ENCODE results near the gene PDCD7.
A peak's percentile ranks its signal among the peaks of the same experiment; 100 is the strongest.
"Not testable (repeated sequence)": the region's sequence is repeated elsewhere in the genome, so short reads cannot be mapped to it uniquely, and the experiment has no call there.

Gene PDCD7

DNA sequence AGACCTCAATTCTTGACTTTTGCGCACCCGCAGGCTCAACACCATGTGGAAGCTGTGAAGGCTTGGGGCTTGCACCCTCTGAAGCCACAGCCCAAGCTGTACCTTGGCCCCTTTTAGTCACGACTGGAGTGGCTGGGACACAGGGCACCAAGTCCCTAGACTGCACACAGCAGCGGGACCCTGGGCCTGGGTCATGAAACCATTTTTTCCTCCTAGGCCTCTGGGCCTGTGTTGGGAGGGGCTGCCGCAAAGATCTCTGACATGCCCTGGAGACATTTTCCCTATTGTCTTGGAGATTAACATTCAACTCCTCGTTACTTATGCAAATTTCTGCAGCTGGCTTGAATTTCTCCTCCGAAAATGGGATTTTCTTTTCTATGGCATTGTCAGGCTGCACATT, 3.5 kb upstream of the PDCD7 start:
- H3K14ac ChIP-seq (ENCODE audit: low read length in 2 of 2); H2BK12ac ChIP-seq (ENCODE audit: low read length in 2 of 2); H3K27ac ChIP-seq (ENCODE audit: low read length, poor library complexity, severe bottlenecking); H3K4me3 ChIP-seq (ENCODE audit: insufficient read depth in 1 of 2, low read depth in 1 of 2, low read length in 2 of 2); H3K27me3 ChIP-seq (ENCODE audit: control insufficient read depth in 1 of 2, insufficient read depth in 1 of 2, low read length in 2 of 2); H3K79me1 ChIP-seq (replicated peaks; ENCODE audit: low read length, poor library complexity, severe bottlenecking); H3K4me1 ChIP-seq (ENCODE audit: control insufficient read depth, insufficient read depth, low read depth, low read length); H2BK5ac ChIP-seq (ENCODE audit: low read depth, low read length, poor library complexity, severe bottlenecking); H3K23ac ChIP-seq (ENCODE audit: low read length in 2 of 2); H4K8ac ChIP-seq (ENCODE audit: low read length); H3K4ac ChIP-seq (ENCODE audit: low read depth in 1 of 2, low read length in 2 of 2); H4K91ac ChIP-seq (ENCODE audit: low read length); H3K4me2 ChIP-seq (ENCODE audit: low read length, poor library complexity, severe bottlenecking); H3K36me3 ChIP-seq (ENCODE audit: control insufficient read depth in 1 of 2, insufficient read depth in 2 of 2, low read depth in 1 of 2, low read length in 2 of 2); H2BK15ac ChIP-seq (ENCODE audit: low read depth, poor library complexity, severe bottlenecking); H3K9ac ChIP-seq (ENCODE audit: low read length); H3K9me3 ChIP-seq (ENCODE audit: control insufficient read depth, low read length); H3K18ac ChIP-seq (ENCODE audit: low read depth in 1 of 2, low read length in 2 of 2); H2AFZ ChIP-seq (ENCODE audit: low read depth, low read length); H2AK5ac ChIP-seq (ENCODE audit: low read length, severe bottlenecking); DNase-seq; H2BK120ac ChIP-seq (ENCODE audit: low read depth, low read length): not testable (repeated sequence)
- 89% methylated on average over 7 of the region's 7 CpGs for WGBS

DNA sequence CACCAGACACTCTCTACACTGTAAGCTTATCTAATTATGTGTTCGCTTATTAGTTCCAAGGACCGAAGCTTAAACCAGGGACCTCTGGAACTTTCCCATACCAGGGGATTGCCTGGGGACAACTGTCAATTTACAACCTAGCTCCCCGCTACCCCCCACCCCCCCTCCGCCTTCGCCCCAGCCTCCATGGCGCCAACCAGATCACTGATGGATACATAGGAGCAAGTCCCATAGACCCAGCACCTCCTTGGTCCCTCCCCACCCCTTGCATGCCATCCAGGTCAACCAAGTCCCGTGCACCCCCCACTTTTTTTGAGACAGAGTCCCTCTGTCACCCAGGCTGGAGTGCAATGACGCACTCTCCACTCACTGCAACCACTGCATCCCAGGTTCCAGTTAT, 930 bp upstream of the PDCD7 start:
- Histone ChIP-seq H4K91ac (ENCODE audit: low read length) (no peak overlapping the region), H3K23ac (ENCODE audit: low read length in 2 of 2) (no peak overlapping the region), H2BK15ac (ENCODE audit: low read depth, poor library complexity, severe bottlenecking) (no peak overlapping the region), H3K9me3 (ENCODE audit: control insufficient read depth, low read length) (no peaks in the 10 kb centered on the region), H2BK12ac (ENCODE audit: low read length in 2 of 2) (no peak overlapping the region), H3K4me2 (ENCODE audit: low read length, poor library complexity, severe bottlenecking) (no peak overlapping the region), H3K14ac (ENCODE audit: low read length in 2 of 2) (no peak overlapping the region), H2AFZ (ENCODE audit: low read depth, low read length) (no peak overlapping the region), H2AK5ac (ENCODE audit: low read length, severe bottlenecking) (no peak overlapping the region), H3K79me1 (replicated peaks; ENCODE audit: low read length, poor library complexity, severe bottlenecking) (peaks cover 11% of the 10 kb centered on the region), H3K18ac (ENCODE audit: low read depth in 1 of 2, low read length in 2 of 2) (no peak overlapping the region), H3K9ac (ENCODE audit: low read length) (peak overlapping the region; percentile 95), H3K4ac (ENCODE audit: low read depth in 1 of 2, low read length in 2 of 2) (no peak overlapping the region), H4K8ac (ENCODE audit: low read length) (no peak overlapping the region), H2BK120ac (ENCODE audit: low read depth, low read length) (no peak overlapping the region), H3K27ac (ENCODE audit: low read length, poor library complexity, severe bottlenecking) (no peak overlapping the region), H3K27me3 (ENCODE audit: control insufficient read depth in 1 of 2, insufficient read depth in 1 of 2, low read length in 2 of 2) (no peaks in the 10 kb centered on the region), H3K4me1 (ENCODE audit: control insufficient read depth, insufficient read depth, low read depth, low read length) (peaks cover 2% of the 10 kb centered on the region), H3K36me3 (ENCODE audit: control insufficient read depth in 1 of 2, insufficient read depth in 2 of 2, low read depth in 1 of 2, low read length in 2 of 2) (peaks cover 8 to 10% of the 10 kb centered on the region in 2 experiments), H2BK5ac (ENCODE audit: low read depth, low read length, poor library complexity, severe bottlenecking) (no peak overlapping the region), H3K4me3 (ENCODE audit: insufficient read depth in 1 of 2, low read depth in 1 of 2, low read length in 2 of 2) (peak overlapping the region in 1 of 2 experiments; percentile 91)
- WGBS: 95% methylated on average over 8 of the region's 8 CpGs
- no peak for DNase-seq

DNA sequence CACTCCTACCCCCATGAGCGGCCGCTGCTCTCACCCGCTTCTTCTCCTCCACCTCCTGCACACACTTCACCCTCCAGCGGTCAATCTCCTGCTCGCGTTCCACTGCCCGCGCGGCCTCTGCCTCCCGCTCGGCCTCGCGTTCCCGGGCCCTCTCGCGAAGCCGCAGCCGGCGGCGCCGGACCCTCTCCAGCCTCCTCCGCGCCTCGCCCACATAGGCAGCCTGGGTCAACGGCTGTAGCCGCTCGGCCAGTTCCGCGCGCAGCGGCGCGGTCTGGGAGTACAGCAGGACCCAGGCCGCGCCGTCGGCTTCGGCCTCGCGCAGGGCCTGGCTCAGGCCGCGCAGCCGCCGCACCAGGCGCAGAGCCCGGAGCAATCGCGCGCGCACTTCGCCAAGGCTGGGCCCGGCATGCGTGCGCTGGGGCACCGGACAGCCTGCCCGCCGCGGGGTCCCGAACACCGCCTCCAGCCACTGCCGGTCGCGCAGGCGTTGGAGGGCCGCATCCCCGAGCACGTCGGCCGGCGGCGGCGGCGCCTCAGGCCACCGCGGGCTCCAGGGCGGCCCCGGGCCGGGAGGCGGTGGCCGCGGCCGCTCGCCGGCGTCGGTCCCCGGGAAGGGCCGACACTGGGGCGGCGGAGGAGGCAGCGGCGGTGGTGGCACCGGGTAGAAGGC, 595 bp downstream of the PDCD7 start:
- peak overlapping the region; percentile 97 for H4K8ac ChIP-seq (ENCODE audit: low read length)
- peak overlapping the region in 1 of 2 experiments; percentile 97 for H3K14ac ChIP-seq (ENCODE audit: low read length in 2 of 2)
- peak overlapping the region; percentile 86 for H4K91ac ChIP-seq (ENCODE audit: low read length)
- H3K9me3 ChIP-seq (ENCODE audit: control insufficient read depth, low read length): no peaks in the 10 kb centered on the region
- H2BK12ac ChIP-seq (ENCODE audit: low read length in 2 of 2): peak overlapping the region in 1 of 2 experiments; percentile 42
- H2BK15ac ChIP-seq (ENCODE audit: low read depth, poor library complexity, severe bottlenecking): peak overlapping the region; percentile 86
- peak overlapping the region; percentile 77 to 95 for H3K4ac ChIP-seq (ENCODE audit: low read depth in 1 of 2, low read length in 2 of 2)
- WGBS: under 1% methylated on average over 79 of the region's 93 CpGs
- H3K36me3 ChIP-seq (ENCODE audit: control insufficient read depth in 1 of 2, insufficient read depth in 2 of 2, low read depth in 1 of 2, low read length in 2 of 2): peaks cover 17 to 25% of the 10 kb centered on the region in 2 experiments
- peak overlapping the region; percentile 97 to 98 for H3K18ac ChIP-seq (ENCODE audit: low read depth in 1 of 2, low read length in 2 of 2)
- no peak overlapping the region for H2AK5ac ChIP-seq (ENCODE audit: low read length, severe bottlenecking)
- H3K4me2 ChIP-seq (ENCODE audit: low read length, poor library complexity, severe bottlenecking): peak overlapping the region; percentile 92
- peak overlapping the region; percentile 77 for H2BK120ac ChIP-seq (ENCODE audit: low read depth, low read length)
- H3K27ac ChIP-seq (ENCODE audit: low read length, poor library complexity, severe bottlenecking): peak overlapping the region; percentile 57
- peaks cover 2% of the 10 kb centered on the region for H3K4me1 ChIP-seq (ENCODE audit: control insufficient read depth, insufficient read depth, low read depth, low read length)
- peaks cover 23% of the 10 kb centered on the region for H3K79me1 ChIP-seq (replicated peaks; ENCODE audit: low read length, poor library complexity, severe bottlenecking)
- H2BK5ac ChIP-seq (ENCODE audit: low read depth, low read length, poor library complexity, severe bottlenecking): peak overlapping the region; percentile 82
- H3K9ac ChIP-seq (ENCODE audit: low read length): peak overlapping the region; percentile 95
- peak overlapping the region; percentile 91 to 93 for H3K4me3 ChIP-seq (ENCODE audit: insufficient read depth in 1 of 2, low read depth in 1 of 2, low read length in 2 of 2)
- peak overlapping the region in 1 of 2 experiments; percentile 77 for H3K23ac ChIP-seq (ENCODE audit: low read length in 2 of 2)
- DNase-seq: peak; percentile 75
- peak overlapping the region; percentile 90 for H2AFZ ChIP-seq (ENCODE audit: low read depth, low read length)
- no peaks in the 10 kb centered on the region for H3K27me3 ChIP-seq (ENCODE audit: control insufficient read depth in 1 of 2, insufficient read depth in 1 of 2, low read length in 2 of 2)

GRCh38 chr15:65130941-65131340, 2.7 kb downstream of the PDCD7 start:
- H3K36me3 ChIP-seq (ENCODE audit: control insufficient read depth in 1 of 2, insufficient read depth in 2 of 2, low read depth in 1 of 2, low read length in 2 of 2): peaks cover 26 to 44% of the 10 kb centered on the region in 2 experiments
- H3K14ac ChIP-seq (ENCODE audit: low read length in 2 of 2): no peak overlapping the region
- no peak overlapping the region for H3K4ac ChIP-seq (ENCODE audit: low read depth in 1 of 2, low read length in 2 of 2)
- WGBS: 96% methylated on average over 3 of the region's 5 CpGs
- H2BK120ac ChIP-seq (ENCODE audit: low read depth, low read length): no peak overlapping the region
- peaks cover 31% of the 10 kb centered on the region for H3K79me1 ChIP-seq (replicated peaks; ENCODE audit: low read length, poor library complexity, severe bottlenecking)
- peaks cover 2% of the 10 kb centered on the region for H3K4me1 ChIP-seq (ENCODE audit: control insufficient read depth, insufficient read depth, low read depth, low read length)
- H3K27ac ChIP-seq (ENCODE audit: low read length, poor library complexity, severe bottlenecking): no peak overlapping the region
- no peaks in the 10 kb centered on the region for H3K9me3 ChIP-seq (ENCODE audit: control insufficient read depth, low read length)
- H3K4me3 ChIP-seq (ENCODE audit: insufficient read depth in 1 of 2, low read depth in 1 of 2, low read length in 2 of 2): no peak overlapping the region
- H2BK5ac ChIP-seq (ENCODE audit: low read depth, low read length, poor library complexity, severe bottlenecking): no peak overlapping the region
- peak overlapping the region; percentile 58 for H4K91ac ChIP-seq (ENCODE audit: low read length)
- H3K18ac ChIP-seq (ENCODE audit: low read depth in 1 of 2, low read length in 2 of 2): no peak overlapping the region
- no peak overlapping the region for H3K4me2 ChIP-seq (ENCODE audit: low read length, poor library complexity, severe bottlenecking)
- no peak overlapping the region for H3K23ac ChIP-seq (ENCODE audit: low read length in 2 of 2)
- no peak overlapping the region for H4K8ac ChIP-seq (ENCODE audit: low read length)
- DNase-seq: no peak
- H2BK15ac ChIP-seq (ENCODE audit: low read depth, poor library complexity, severe bottlenecking): no peak overlapping the region
- no peak overlapping the region for H2BK12ac ChIP-seq (ENCODE audit: low read length in 2 of 2)
- H2AK5ac ChIP-seq (ENCODE audit: low read length, severe bottlenecking): no peak overlapping the region
- no peak overlapping the region for H2AFZ ChIP-seq (ENCODE audit: low read depth, low read length)
- no peaks in the 10 kb centered on the region for H3K27me3 ChIP-seq (ENCODE audit: control insufficient read depth in 1 of 2, insufficient read depth in 1 of 2, low read length in 2 of 2)
- H3K9ac ChIP-seq (ENCODE audit: low read length): no peak overlapping the region
